ENCODE measurements around the gene RNF19B.

DNA sequence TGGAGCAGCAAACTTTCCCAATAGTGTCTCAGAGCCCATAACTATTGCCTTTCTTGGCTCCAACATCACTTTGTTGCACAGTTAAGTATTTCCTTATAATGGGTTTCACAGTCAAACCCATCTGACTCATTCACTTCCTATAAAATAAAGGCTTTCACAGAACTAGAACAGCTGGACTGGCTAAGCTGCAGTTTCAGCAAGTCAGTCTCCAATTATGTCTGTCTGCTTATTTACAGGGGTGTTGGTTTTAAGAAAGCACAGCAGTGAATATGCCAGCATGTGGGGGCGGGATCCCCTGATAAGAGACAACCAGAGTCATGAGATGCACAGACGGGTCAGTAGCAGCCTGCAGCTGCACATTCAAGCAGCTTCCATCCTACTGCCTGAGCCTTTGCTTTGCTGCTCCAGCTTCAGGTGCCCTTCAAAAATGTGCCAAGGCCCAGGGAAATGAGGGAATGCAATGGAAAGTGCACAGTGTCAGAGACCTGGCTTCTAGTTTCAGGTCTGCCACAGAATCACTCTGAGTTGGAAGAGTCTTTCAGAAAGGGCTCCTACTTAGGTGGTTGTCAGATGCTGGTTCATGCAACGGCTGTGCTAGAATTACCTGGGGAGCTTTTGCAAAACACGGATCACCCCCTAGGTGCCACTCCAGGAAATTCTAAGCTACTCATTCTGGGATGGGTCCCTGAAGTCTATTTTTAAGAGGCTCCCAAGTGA lies 24.8 kb downstream of the RNF19B start:
- TF ChIP-seq, protein P1, sequence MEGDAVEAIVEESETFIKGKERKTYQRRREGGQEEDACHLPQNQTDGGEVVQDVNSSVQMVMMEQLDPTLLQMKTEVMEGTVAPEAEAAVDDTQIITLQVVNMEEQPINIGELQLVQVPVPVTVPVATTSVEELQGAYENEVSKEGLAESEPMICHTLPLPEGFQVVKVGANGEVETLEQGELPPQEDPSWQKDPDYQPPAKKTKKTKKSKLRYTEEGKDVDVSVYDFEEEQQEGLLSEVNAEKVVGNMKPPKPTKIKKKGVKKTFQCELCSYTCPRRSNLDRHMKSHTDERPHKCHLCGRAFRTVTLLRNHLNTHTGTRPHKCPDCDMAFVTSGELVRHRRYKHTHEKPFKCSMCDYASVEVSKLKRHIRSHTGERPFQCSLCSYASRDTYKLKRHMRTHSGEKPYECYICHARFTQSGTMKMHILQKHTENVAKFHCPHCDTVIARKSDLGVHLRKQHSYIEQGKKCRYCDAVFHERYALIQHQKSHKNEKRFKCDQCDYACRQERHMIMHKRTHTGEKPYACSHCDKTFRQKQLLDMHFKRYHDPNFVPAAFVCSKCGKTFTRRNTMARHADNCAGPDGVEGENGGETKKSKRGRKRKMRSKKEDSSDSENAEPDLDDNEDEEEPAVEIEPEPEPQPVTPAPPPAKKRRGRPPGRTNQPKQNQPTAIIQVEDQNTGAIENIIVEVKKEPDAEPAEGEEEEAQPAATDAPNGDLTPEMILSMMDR (IDR thresholded peaks at IDR 0.05): no peak
- TF ChIP-seq ZFX (IDR thresholded peaks at IDR 0.05; ENCODE audit: borderline replicate concordance): no peak
